ENCODE results near the gene GNAT3. TPM values are rescaled to one million over a fixed set of nuclear protein-coding genes. Genes with fewer than 3 reads are reported as not detected.

GNAT3 gene
- polyA plus RNA-seq, 1 experiment, result not detected

- no peaks in the 10 kb centered on the region for H3K36me3 ChIP-seq (ENCODE audit: control insufficient read depth, insufficient read depth, low read length)
- CTCF ChIA-PET, result interaction anchor here (1.0 kb wide), 1 partner anchor 52 kb away, joined by 4 read pairs; no protein-coding TSS in a partner anchor
- H3K4me3 ChIP-seq (ENCODE audit: low read depth, low read length), result no peak overlapping the region
- TF ChIP-seq CTCF (IDR thresholded peaks at IDR 0.05; ENCODE audit: insufficient read depth, low read depth, low read length), result no peak
- no peak for DNase-seq (ENCODE audit: low read depth)
- no peaks in the 10 kb centered on the region for H3K27me3 ChIP-seq (ENCODE audit: control insufficient read depth, insufficient read depth, low read length)
- POLR2A ChIA-PET, result no interaction called here
Observed at GRCh38 chr7:80510021-80510420, 1.8 kb downstream of the GNAT3 start.

- no peak overlapping the region for H3K4me3 ChIP-seq (ENCODE audit: low read depth, low read length)
- H3K36me3 ChIP-seq (ENCODE audit: control insufficient read depth, insufficient read depth, low read length), result no peaks in the 10 kb centered on the region
- no peaks in the 10 kb centered on the region for H3K27me3 ChIP-seq (ENCODE audit: control insufficient read depth, insufficient read depth, low read length)
- no peak for TF ChIP-seq CTCF (IDR thresholded peaks at IDR 0.05; ENCODE audit: insufficient read depth, low read depth, low read length)
- DNase-seq (ENCODE audit: low read depth), result no peak
- POLR2A ChIA-PET, result no interaction called here
- CTCF ChIA-PET, result interaction anchor here (0.7 kb wide), 1 partner anchor 154 kb away, joined by 3 read pairs; no protein-coding TSS in a partner anchor
Observed at GRCh38 chr7:80508440-80508839, 3.4 kb downstream of the GNAT3 start.

- CTCF ChIA-PET, result interaction anchor here (1.0 kb wide), 1 partner anchor 11 kb away, joined by 3 read pairs; no protein-coding TSS in a partner anchor
- Histone ChIP-seq H3K4me3 (ENCODE audit: low read depth, low read length) (no peak overlapping the region), H3K36me3 (ENCODE audit: control insufficient read depth, insufficient read depth, low read length) (no peaks in the 10 kb centered on the region), H3K27me3 (ENCODE audit: control insufficient read depth, insufficient read depth, low read length) (no peaks in the 10 kb centered on the region)
- TF ChIP-seq CTCF (IDR thresholded peaks at IDR 0.05; ENCODE audit: insufficient read depth, low read depth, low read length), result no peak
- no peak for DNase-seq (ENCODE audit: low read depth)
- POLR2A ChIA-PET, result no interaction called here
Observed at GRCh38 chr7:80505900-80506500, 5.9 kb downstream of the GNAT3 start.

GRCh38 chr7:80500325-80500724 is 11.5 kb downstream of the GNAT3 start:
- POLR2A ChIA-PET, result no interaction called here
- Histone ChIP-seq H3K4me3 (ENCODE audit: low read depth, low read length) (no peak overlapping the region), H3K36me3 (ENCODE audit: control insufficient read depth, insufficient read depth, low read length) (no peaks in the 10 kb centered on the region), H3K27me3 (ENCODE audit: control insufficient read depth, insufficient read depth, low read length) (no peaks in the 10 kb centered on the region)
- CTCF ChIA-PET, result interaction anchor here (1.5 kb wide), 1 partner anchor 15 kb away, joined by 4 read pairs; no protein-coding TSS in a partner anchor
- DNase-seq (ENCODE audit: low read depth), result no peak
- no peak for TF ChIP-seq CTCF (IDR thresholded peaks at IDR 0.05; ENCODE audit: insufficient read depth, low read depth, low read length)

GRCh38 chr7:80499350-80499953 is 12.4 kb downstream of the GNAT3 start:
- no peak for TF ChIP-seq CTCF (IDR thresholded peaks at IDR 0.05; ENCODE audit: insufficient read depth, low read depth, low read length)
- Histone ChIP-seq H3K27me3 (ENCODE audit: control insufficient read depth, insufficient read depth, low read length) (no peaks in the 10 kb centered on the region), H3K36me3 (ENCODE audit: control insufficient read depth, insufficient read depth, low read length) (no peaks in the 10 kb centered on the region), H3K4me3 (ENCODE audit: low read depth, low read length) (no peak overlapping the region)
- DNase-seq (ENCODE audit: low read depth), result peak; percentile 84
- ChIA-PET CTCF (interaction anchor here (1.2 to 1.5 kb wide), 2 partner anchors 15 to 20 kb away, joined by 3 to 4 read pairs; no protein-coding TSS in a partner anchor), POLR2A (no interaction called here)

All from BJ (cell line).